Neuronal stem cell (in vitro differentiated cells): ENCODE data around the gene PHACTR3.

ENCODE experiments used
- DNase-seq: peaks from one replicate; pipeline ENCODE4 v3.0.0-alpha.2; 2013; ENCODE audit warnings: low spot score
- H2AFZ ChIP-seq: one replicate; pipeline ENCODE4 v1.6.1; 2013; ENCODE audit warnings: mild to moderate bottlenecking, low read length, inconsistent platforms
- H2AK5ac ChIP-seq: 2 replicates; pipeline ENCODE4 v1.6.1; 2013; ENCODE audit warnings: low read depth, mild to moderate bottlenecking, inconsistent platforms, low read length, moderate library complexity, mixed read lengths
- H2BK120ac ChIP-seq: 2 replicates; pipeline ENCODE4 v1.6.1; 2013; ENCODE audit warnings: low read depth, mild to moderate bottlenecking, inconsistent platforms, low read length, moderate library complexity, mixed read lengths
- H2BK12ac ChIP-seq: one replicate; pipeline ENCODE4 v1.6.1; 2013; ENCODE audit warnings: low read length, inconsistent platforms
- H2BK15ac ChIP-seq: 2 replicates; pipeline ENCODE4 v1.6.1; 2013; ENCODE audit warnings: mild to moderate bottlenecking, low read length, inconsistent platforms, mixed read lengths
- H2BK5ac ChIP-seq: one replicate; pipeline ENCODE4 v1.6.1; 2013; ENCODE audit warnings: inconsistent platforms, mild to moderate bottlenecking, low read length, moderate library complexity
- H3K14ac ChIP-seq: one replicate; pipeline ENCODE4 v1.6.1; 2013; ENCODE audit warnings: low read length, inconsistent platforms
- H3K18ac ChIP-seq: 2 replicates; pipeline ENCODE4 v1.6.1; 2013; ENCODE audit warnings: low read length, inconsistent platforms
- H3K23ac ChIP-seq: 2 replicates; pipeline ENCODE4 v1.6.1; 2013; ENCODE audit warnings: low read depth, mild to moderate bottlenecking, mixed read lengths, low read length, inconsistent platforms; ENCODE audit not compliant: poor library complexity
- H3K27ac ChIP-seq: replicated peaks from 3 replicates; pipeline ENCODE4 v1.5.1; 2013; ENCODE audit warnings: low read length, inconsistent platforms
- H3K27me3 ChIP-seq, 3 experiments: 2 replicates each; pipeline ENCODE4 v1.6.1; 2013; ENCODE audit warnings: low read length in 3 of 3, mild to moderate bottlenecking in 2 of 3, inconsistent platforms in 1 of 3, low read depth in 1 of 3, mixed read lengths in 1 of 3, moderate library complexity in 1 of 3; ENCODE audit not compliant: control insufficient read depth in 3 of 3, insufficient read depth in 3 of 3
- H3K36me3 ChIP-seq, 2 donors: replicated peaks in 1 of 2; 2 replicates each; pipeline ENCODE4 v1.6.1; 2013; ENCODE audit warnings: low read length in 2 of 2; ENCODE audit not compliant: control insufficient read depth in 2 of 2, insufficient read depth in 2 of 2
- H3K4ac ChIP-seq: 2 replicates; pipeline ENCODE4 v1.6.1; 2013; ENCODE audit warnings: inconsistent platforms, mild to moderate bottlenecking, low read length, moderate library complexity
- H3K4me1 ChIP-seq, 2 donors: 1 replicate in 1 of 2; 2 replicates in 1 of 2; pipeline ENCODE4 v1.6.1; 2013; ENCODE audit warnings: low read length in 2 of 2, low read depth in 1 of 2; ENCODE audit not compliant: control insufficient read depth in 2 of 2, insufficient read depth in 1 of 2
- H3K4me2 ChIP-seq: one replicate; pipeline ENCODE4 v1.6.1; 2013; ENCODE audit warnings: mild to moderate bottlenecking, low read length, inconsistent platforms; ENCODE audit not compliant: insufficient read depth, poor library complexity, severe bottlenecking
- H3K4me3 ChIP-seq, 2 donors: 2 replicates each; pipeline ENCODE4 v1.5.1; 2013; ENCODE audit warnings: low read length in 2 of 2, mild to moderate bottlenecking in 2 of 2, inconsistent platforms in 1 of 2, moderate library complexity in 1 of 2
- H3K79me1 ChIP-seq: one replicate; pipeline ENCODE4 v1.6.1; 2013; ENCODE audit warnings: low read depth, mild to moderate bottlenecking, inconsistent platforms, low read length, moderate library complexity
- H3K9ac ChIP-seq: one replicate; pipeline ENCODE4 v1.6.1; 2013; ENCODE audit warnings: mild to moderate bottlenecking, low read depth, low read length, inconsistent platforms; ENCODE audit not compliant: poor library complexity
- H3K9me3 ChIP-seq, 2 donors: replicated peaks in 1 of 2; 2 replicates each; pipeline versions ENCODE3 to v1.6.1; 2013; ENCODE audit warnings: low read length in 2 of 2, mild to moderate bottlenecking in 2 of 2, inconsistent platforms in 1 of 2, low read depth in 1 of 2, mixed read lengths in 1 of 2, moderate library complexity in 1 of 2; ENCODE audit not compliant: control insufficient read depth in 2 of 2, insufficient read depth in 1 of 2
- H4K8ac ChIP-seq: one replicate; pipeline ENCODE4 v1.6.1; 2013; ENCODE audit warnings: low read depth, mild to moderate bottlenecking, inconsistent platforms, low read length, moderate library complexity
- H4K91ac ChIP-seq: one replicate; pipeline ENCODE4 v1.6.1; 2013; ENCODE audit warnings: low read length, low read depth, mild to moderate bottlenecking, inconsistent platforms; ENCODE audit not compliant: poor library complexity
- WGBS, 2 donors: extraction: QIAGEN DNeasy Blood & Tissue Kit; methylation state at CpG; one replicate each; pipeline ENCODE4 v1.1.7; 2013; ENCODE audit warnings: missing lambda C conversion rate in 2 of 2, mixed read lengths in 1 of 2; ENCODE audit not compliant: insufficient read length in 2 of 2, insufficient replicate concordance in 1 of 2; ENCODE audit errors: extremely low coverage in 2 of 2; 5-methylcytosine and 5-hydroxymethylcytosine counted together

PHACTR3 gene

GRCh38 chr20:59567585-59568508, 36.5 kb upstream of the PHACTR3 start:
- Histone ChIP-seq H4K8ac (peak overlapping the region; percentile 73), H2BK15ac (no peak overlapping the region), H2BK5ac (no peak overlapping the region), H2BK12ac (no peak overlapping the region), H3K4me1 (peaks cover 0 to 3% of the 10 kb centered on the region in 2 donors), H2AK5ac (no peak overlapping the region), H3K9ac (peak overlapping the region; percentile 50), H3K36me3 (no peaks in the 10 kb centered on the region), H3K9me3 (peaks cover 0 to 6% of the 10 kb centered on the region in 2 donors), H3K4ac (no peak overlapping the region), H3K79me1 (no peaks in the 10 kb centered on the region), H3K27ac (no peak overlapping the region), H4K91ac (no peak overlapping the region), H2AFZ (no peak overlapping the region), H2BK120ac (no peak overlapping the region), H3K4me3 (peak overlapping the region in 1 of 2 donors; percentile 7), H3K14ac (peak overlapping the region; percentile 67), H3K23ac (peak overlapping the region; percentile 74), H3K18ac (peak overlapping the region; percentile 66), H3K27me3 (peaks cover 0 to 11% (median 5%) of the 10 kb centered on the region in 3 experiments), H3K4me2 (no peak overlapping the region)
- WGBS, 2 donors, result 100% methylated on average over 1 of the region's 19 CpGs; no CpG with 5 or more reads in 1 of the 2 donors
- no peak for DNase-seq

- no peak overlapping the region for H2BK12ac ChIP-seq
- H2AK5ac ChIP-seq, result no peak overlapping the region
- H3K79me1 ChIP-seq, result no peaks in the 10 kb centered on the region
- H3K14ac ChIP-seq, result no peak overlapping the region
- H4K91ac ChIP-seq, result no peak overlapping the region
- H3K9me3 ChIP-seq, result peaks cover 0 to 6% of the 10 kb centered on the region in 2 donors
- no peak overlapping the region for H2AFZ ChIP-seq
- no CpG with 5 or more reads among the region's 10 CpGs for WGBS, 2 donors
- no peak overlapping the region for H2BK5ac ChIP-seq
- H3K4ac ChIP-seq, result no peak overlapping the region
- no peak overlapping the region for H2BK120ac ChIP-seq
- H3K9ac ChIP-seq, result no peak overlapping the region
- H3K36me3 ChIP-seq, result no peaks in the 10 kb centered on the region
- H3K27ac ChIP-seq, result no peak overlapping the region
- H3K18ac ChIP-seq, result no peak overlapping the region
- H3K4me2 ChIP-seq, result no peak overlapping the region
- no peak overlapping the region for H3K23ac ChIP-seq
- DNase-seq, result no peak
- peaks cover 0 to 3% of the 10 kb centered on the region in 2 donors for H3K4me1 ChIP-seq
- no peak overlapping the region for H4K8ac ChIP-seq
- H3K27me3 ChIP-seq, result peaks cover 0 to 18% (median 10%) of the 10 kb centered on the region in 3 experiments
- no peak overlapping the region for H2BK15ac ChIP-seq
- no peak overlapping the region for H3K4me3 ChIP-seq
Observed at GRCh38 chr20:59568509-59569024, 35.8 kb upstream of the PHACTR3 start.

GRCh38 chr20:59569305-59569704, 35.0 kb upstream of the PHACTR3 start:
- Histone ChIP-seq H2BK12ac (no peak overlapping the region), H3K4me2 (no peak overlapping the region), H2AK5ac (no peak overlapping the region), H3K27ac (no peak overlapping the region), H3K4ac (no peak overlapping the region), H3K23ac (no peak overlapping the region), H4K91ac (no peak overlapping the region), H4K8ac (no peak overlapping the region), H3K9ac (no peak overlapping the region), H3K18ac (no peak overlapping the region), H3K36me3 (no peaks in the 10 kb centered on the region), H2BK120ac (no peak overlapping the region), H2BK5ac (no peak overlapping the region), H3K4me3 (peak overlapping the region in 1 of 2 donors; percentile 18), H3K9me3 (peaks cover 0 to 6% of the 10 kb centered on the region in 2 donors), H3K79me1 (no peaks in the 10 kb centered on the region), H2AFZ (no peak overlapping the region), H3K14ac (no peak overlapping the region), H3K27me3 (peaks cover 0 to 24% (median 16%) of the 10 kb centered on the region in 3 experiments), H2BK15ac (no peak overlapping the region), H3K4me1 (peaks cover 0 to 3% of the 10 kb centered on the region in 2 donors)
- 83 to 100% methylated on average over 1 to 3 of the region's 4 CpGs for WGBS, 2 donors
- no peak for DNase-seq

GRCh38 chr20:59571151-59571550, 33.2 kb upstream of the PHACTR3 start:
- no peaks in the 10 kb centered on the region for H3K36me3 ChIP-seq
- no peak overlapping the region for H2AK5ac ChIP-seq
- H3K27me3 ChIP-seq, result peaks cover under 1 to 42% (median 35%) of the 10 kb centered on the region in 3 experiments
- no peak for DNase-seq
- H3K4me1 ChIP-seq, result peaks cover 0 to 3% of the 10 kb centered on the region in 2 donors
- H3K27ac ChIP-seq, result no peak overlapping the region
- H3K79me1 ChIP-seq, result peaks cover 2% of the 10 kb centered on the region
- H3K9me3 ChIP-seq, result peaks cover 0 to 6% of the 10 kb centered on the region in 2 donors
- peak overlapping the region; percentile 66 for H3K18ac ChIP-seq
- H2BK5ac ChIP-seq, result no peak overlapping the region
- H2BK15ac ChIP-seq, result no peak overlapping the region
- H4K8ac ChIP-seq, result no peak overlapping the region
- no peak overlapping the region for H3K4ac ChIP-seq
- no peak overlapping the region for H4K91ac ChIP-seq
- H2AFZ ChIP-seq, result no peak overlapping the region
- no peak overlapping the region for H3K23ac ChIP-seq
- no CpG with 5 or more reads among the region's 7 CpGs for WGBS, 2 donors
- H3K9ac ChIP-seq, result no peak overlapping the region
- no peak overlapping the region for H3K4me3 ChIP-seq
- no peak overlapping the region for H2BK120ac ChIP-seq
- peak overlapping the region; percentile 56 for H3K14ac ChIP-seq
- no peak overlapping the region for H2BK12ac ChIP-seq
- no peak overlapping the region for H3K4me2 ChIP-seq
